Measurements from ENCODE around the gene APOB.

DNA sequence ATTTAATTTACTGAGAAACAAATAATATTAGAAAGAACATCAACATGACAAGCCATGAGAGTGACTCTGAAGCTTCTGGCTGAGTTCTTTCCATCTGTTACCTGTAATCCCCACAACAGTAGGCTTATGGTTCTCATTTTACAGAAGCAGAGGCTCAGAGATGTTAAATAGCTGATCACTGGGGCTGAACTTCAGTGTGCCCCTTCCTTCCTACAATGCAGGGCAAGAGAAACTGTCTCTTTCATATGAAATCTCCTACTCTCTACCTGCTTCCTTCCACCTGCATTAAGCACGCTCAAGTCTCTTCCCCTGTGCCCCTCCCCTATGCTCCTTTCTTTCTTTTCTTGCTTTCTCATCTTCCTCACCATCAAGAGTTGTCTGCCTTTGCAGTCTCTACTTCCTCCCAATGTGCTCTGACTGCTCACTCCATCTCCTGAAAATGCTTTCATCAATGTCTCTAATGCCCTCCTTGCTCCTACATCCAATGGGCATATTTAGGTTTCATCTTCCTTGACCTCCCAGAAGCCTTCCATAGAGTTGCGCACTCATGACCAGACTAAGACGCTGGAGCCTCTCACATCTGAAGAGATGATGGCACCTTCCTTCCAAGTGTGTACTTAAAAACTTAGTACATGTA lies 23.7 kb downstream of the APOB start:
- TF ChIP-seq, protein P1, sequence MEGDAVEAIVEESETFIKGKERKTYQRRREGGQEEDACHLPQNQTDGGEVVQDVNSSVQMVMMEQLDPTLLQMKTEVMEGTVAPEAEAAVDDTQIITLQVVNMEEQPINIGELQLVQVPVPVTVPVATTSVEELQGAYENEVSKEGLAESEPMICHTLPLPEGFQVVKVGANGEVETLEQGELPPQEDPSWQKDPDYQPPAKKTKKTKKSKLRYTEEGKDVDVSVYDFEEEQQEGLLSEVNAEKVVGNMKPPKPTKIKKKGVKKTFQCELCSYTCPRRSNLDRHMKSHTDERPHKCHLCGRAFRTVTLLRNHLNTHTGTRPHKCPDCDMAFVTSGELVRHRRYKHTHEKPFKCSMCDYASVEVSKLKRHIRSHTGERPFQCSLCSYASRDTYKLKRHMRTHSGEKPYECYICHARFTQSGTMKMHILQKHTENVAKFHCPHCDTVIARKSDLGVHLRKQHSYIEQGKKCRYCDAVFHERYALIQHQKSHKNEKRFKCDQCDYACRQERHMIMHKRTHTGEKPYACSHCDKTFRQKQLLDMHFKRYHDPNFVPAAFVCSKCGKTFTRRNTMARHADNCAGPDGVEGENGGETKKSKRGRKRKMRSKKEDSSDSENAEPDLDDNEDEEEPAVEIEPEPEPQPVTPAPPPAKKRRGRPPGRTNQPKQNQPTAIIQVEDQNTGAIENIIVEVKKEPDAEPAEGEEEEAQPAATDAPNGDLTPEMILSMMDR (IDR thresholded peaks at IDR 0.05; ENCODE audit: low read length): no peak
- no peak for TF ChIP-seq EZH2 (IDR thresholded peaks at IDR 0.05; ENCODE audit: borderline replicate concordance, low read length)

Data from OCI-LY1 (cell line).